Heart left ventricle (tissue), 16 donors: ENCODE data around the gene ALG9. TPM values are rescaled to one million over a fixed set of nuclear protein-coding genes. Genes with fewer than 3 reads are reported as not detected.
"Not testable (repeated sequence)": the region's sequence is repeated elsewhere in the genome, so short reads cannot be mapped to it uniquely, and the experiment has no call there.

Experiments used
- ATAC-seq, 4 donors: fragments of 200-7000 bp; cut with Tn5 transposase; one replicate each; pipeline ENCODE4 v1.9.1; 2020 to 2022; ENCODE audit warnings: moderate library complexity in 4 of 4, mild to moderate bottlenecking in 3 of 4, moderate number of reproducible peaks in 1 of 4
- DNase-seq, 5 donors: peaks; one replicate each; pipeline ENCODE4 v3.0.0-alpha.2; 2020
- H3K27ac ChIP-seq, 12 donors: fragments of 200-600 bp; sonication (generic) in 4 of 12; one replicate each; pipeline versions ENCODE4 v1.5.0 to v1.8.0; 2016 to 2022; ENCODE audit warnings: mild to moderate bottlenecking in 2 of 12
- H3K27me3 ChIP-seq, 9 donors: fragments of 200-600 bp; sonication (generic) in 2 of 9; one replicate each; pipeline versions ENCODE4 v1.5.1 to v1.8.0; 2016 to 2022; ENCODE audit warnings: mild to moderate bottlenecking in 3 of 9
- H3K36me3 ChIP-seq, 9 donors: fragments of 200-600 bp; sonication (generic) in 2 of 9; one replicate each; pipeline versions ENCODE4 v1.5.0 to v1.8.0; 2018 to 2022; ENCODE audit warnings: mild to moderate bottlenecking in 2 of 9
- H3K4me1 ChIP-seq, 12 donors: fragments of 200-600 bp; sonication (generic) in 4 of 12; one replicate each; pipeline versions ENCODE4 v1.5.0 to v1.8.0; 2016 to 2022; ENCODE audit warnings: mild to moderate bottlenecking in 3 of 12
- H3K4me3 ChIP-seq, 12 donors: fragments of 200-600 bp; sonication (generic) in 4 of 12; one replicate each; pipeline versions ENCODE4 v1.5.0 to v1.8.0; 2017 to 2022; ENCODE audit warnings: mild to moderate bottlenecking in 9 of 12, moderate library complexity in 4 of 12
- H3K9me3 ChIP-seq, 12 donors: fragments of 200-600 bp; sonication (generic) in 4 of 12; one replicate each; pipeline versions ENCODE4 v1.5.0 to v1.8.0; 2016 to 2022; ENCODE audit warnings: mild to moderate bottlenecking in 1 of 12
- POLR2A ChIP-seq, 2 donors: fragments of 450-650 bp; IDR thresholded peaks; one replicate each; pipeline ENCODE4 v1.6.1; 2017; ENCODE audit warnings: antibody characterized with exemption in 2 of 2, mild to moderate bottlenecking in 2 of 2, moderate library complexity in 2 of 2
- WGBS, 4 donors: extraction: QIAGEN DNeasy Blood & Tissue Kit in 2 of 4; methylation state at CpG; one replicate each; pipeline versions ENCODE4 v1.1.5 to v1.1.7; 2013 to 2018; 5-methylcytosine and 5-hydroxymethylcytosine counted together
- intact Hi-C, 10 donors: fragments of 100-400 bp; cut with DNase I; formaldehyde crosslinking; loops; one replicate each; pipeline versions ENCODE4 v1.11.1 to v1.14.2; 2022
- polyA plus RNA-seq, 2 donors: library from polyadenylated mRNA; stranded (reverse); fragments of 200-250 nt; gene quantifications; one replicate each; pipeline ENCODE4 v1.2.3, GENCODE V29; 2013
- total RNA-seq, 9 donors: library from RNA; depleted of rRNA in 2 of 9; stranded (reverse); fragments of >200 nt in 2 of 9; fragmentation: NEBNext Ultra II Directional in 3 of 9; extraction: Animal tissue kit (Norgen Biotek cat#: 25700) in 3 of 9; gene quantifications; one replicate each; pipeline versions ENCODE4 v1.1.0 to v1.2.4, GENCODE V29; 2016 to 2023
- TF ChIP-seq, protein P1 (sequence below), 12 donors: fragments of 200-600 bp; sonication (generic) in 4 of 12; IDR thresholded peaks; one replicate each; pipeline versions ENCODE4 v1.5.0 to v1.8.0; 2018 to 2022; ENCODE audit warnings: antibody characterized with exemption in 12 of 12, mild to moderate bottlenecking in 5 of 12
- donor health status: ischemic (EF 13 %, LVEDD 7.1; RV severe dilation, severe dysfunction).
- donor health status: healthy with polysubstance abuse.
- donor health status: DM: no; HTN: yes; CAD: no.
- donor health status: DM: no; HTN: no; CAD: no.
- donor health status: ischemic (EF 25% LVEDD 6.9; RV normal size, moderate dysfunction).
- donor health status: ischemic (EF 25% LVEDD 5.7; RV mildly dilated, moderate dysfunction).
- donor health status: healthy.
- donor health status: DM: yes; HTN: yes; CAD: no.
- donor health status: ischemic (EF 35%, LVEDD 5.7; RV mildly dilated, moderate dysfunction).
- donor health status: nonischemic (EF 11% LVEDD 7.7; RV severe dilation, severe dysfunction).
- donor health status: DM: yes; HTN: yes; CAD: no.
- donor health status: PGD.
- donor health status: ischemic (EF 29% LVEDD 5.4; RV normal size, mild dysfunction).
- donor health status: nonischemic (EF 23%, LVEDD 6.1; RV moderate dilation, normal function).

The ALG9 gene
- total and polyA plus RNA-seq, 11 donors, result 13.5 to 26.5 (median 17.6) TPM

DNA sequence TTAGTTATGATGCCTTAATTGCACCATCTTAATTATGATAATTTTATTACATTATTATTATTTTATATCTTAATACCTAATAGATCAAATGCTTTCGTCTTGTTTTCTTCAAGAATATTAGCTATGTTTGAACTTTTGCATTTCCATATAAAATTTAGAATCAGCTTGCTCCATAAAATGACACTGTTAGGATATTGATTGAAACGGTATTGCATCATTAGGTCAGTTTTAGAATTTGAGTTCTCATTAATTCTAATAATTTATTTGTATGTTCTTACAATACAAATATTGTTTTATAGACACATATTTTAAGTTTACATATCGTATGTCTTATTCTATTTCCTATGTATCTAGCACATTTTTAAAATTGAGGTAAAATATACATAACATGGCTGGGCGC is 14.7 kb upstream of the ALG9 start:
- Histone ChIP-seq H3K36me3 (peaks cover 0 to 17% (median 3%) of the 10 kb centered on the region in 9 donors), H3K4me3 (no peak overlapping the region), H3K27me3 (no peaks in the 10 kb centered on the region), H3K27ac (no peak overlapping the region), H3K4me1 (no peaks in the 10 kb centered on the region), H3K9me3 (no peaks in the 10 kb centered on the region)
- intact Hi-C loops, result no loop called here
- DNase-seq (no peak), ATAC-seq (no peak)
- no peak for TF ChIP-seq POLR2A (IDR thresholded peaks at IDR 0.05)
- TF ChIP-seq, protein P1, sequence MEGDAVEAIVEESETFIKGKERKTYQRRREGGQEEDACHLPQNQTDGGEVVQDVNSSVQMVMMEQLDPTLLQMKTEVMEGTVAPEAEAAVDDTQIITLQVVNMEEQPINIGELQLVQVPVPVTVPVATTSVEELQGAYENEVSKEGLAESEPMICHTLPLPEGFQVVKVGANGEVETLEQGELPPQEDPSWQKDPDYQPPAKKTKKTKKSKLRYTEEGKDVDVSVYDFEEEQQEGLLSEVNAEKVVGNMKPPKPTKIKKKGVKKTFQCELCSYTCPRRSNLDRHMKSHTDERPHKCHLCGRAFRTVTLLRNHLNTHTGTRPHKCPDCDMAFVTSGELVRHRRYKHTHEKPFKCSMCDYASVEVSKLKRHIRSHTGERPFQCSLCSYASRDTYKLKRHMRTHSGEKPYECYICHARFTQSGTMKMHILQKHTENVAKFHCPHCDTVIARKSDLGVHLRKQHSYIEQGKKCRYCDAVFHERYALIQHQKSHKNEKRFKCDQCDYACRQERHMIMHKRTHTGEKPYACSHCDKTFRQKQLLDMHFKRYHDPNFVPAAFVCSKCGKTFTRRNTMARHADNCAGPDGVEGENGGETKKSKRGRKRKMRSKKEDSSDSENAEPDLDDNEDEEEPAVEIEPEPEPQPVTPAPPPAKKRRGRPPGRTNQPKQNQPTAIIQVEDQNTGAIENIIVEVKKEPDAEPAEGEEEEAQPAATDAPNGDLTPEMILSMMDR (IDR thresholded peaks at IDR 0.05), result no peak
- 67 to 92% (median 80%) methylated on average over 4 of the region's 4 CpGs for WGBS, 4 donors

DNA sequence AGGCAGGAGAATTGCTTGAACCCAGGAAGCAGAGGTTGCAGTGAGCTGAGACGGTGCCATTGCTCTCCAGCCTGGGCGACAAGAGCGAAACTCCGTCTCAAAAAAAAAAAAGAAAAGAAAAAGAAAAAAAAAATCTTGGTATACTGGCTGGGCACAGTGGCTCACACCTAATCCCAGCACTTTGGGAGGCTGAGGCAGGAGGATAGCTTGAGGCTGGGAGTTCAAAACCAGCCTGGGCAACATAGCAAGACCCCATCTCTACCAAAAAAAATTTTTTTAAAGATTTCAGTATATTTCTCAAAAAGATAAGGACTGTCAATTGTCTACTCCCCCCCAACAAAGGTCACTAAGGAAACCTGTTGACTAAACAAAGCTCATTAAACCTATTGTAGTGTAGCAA is 13.7 kb upstream of the ALG9 start:
- H3K4me3 ChIP-seq, H3K27ac ChIP-seq, ATAC-seq, intact Hi-C loops, H3K9me3 ChIP-seq, H3K4me1 ChIP-seq, DNase-seq, H3K27me3 ChIP-seq: not testable (repeated sequence)
- H3K36me3 ChIP-seq, result peaks cover 0 to 17% (median 3%) of the 10 kb centered on the region in 9 donors
- WGBS, 4 donors, result 71 to 96% (median 90%) methylated on average over 4 of the region's 4 CpGs

DNA sequence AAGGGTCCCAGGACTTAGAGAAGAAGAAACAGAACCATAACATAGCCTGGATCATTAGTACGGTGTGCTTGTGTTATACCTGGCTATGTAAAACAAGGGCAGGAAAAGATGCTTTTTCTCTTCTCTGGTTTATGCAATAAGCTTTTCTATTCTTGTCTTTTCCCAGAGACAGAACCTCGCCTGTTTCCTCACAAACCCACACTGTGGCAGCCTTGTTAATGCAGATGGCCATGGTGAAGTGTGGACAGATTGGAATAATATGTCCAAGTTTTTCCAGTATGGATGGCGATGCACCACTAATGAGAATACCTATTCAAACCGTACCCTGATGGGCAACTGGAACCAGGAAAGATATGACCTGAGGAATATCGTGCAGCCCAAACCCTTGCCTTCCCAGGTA is 10.8 kb upstream of the ALG9 start:
- no peak for DNase-seq
- TF ChIP-seq, protein P1 (IDR thresholded peaks at IDR 0.05), result no peak
- no peak for TF ChIP-seq POLR2A (IDR thresholded peaks at IDR 0.05)
- Histone ChIP-seq H3K27me3 (no peaks in the 10 kb centered on the region), H3K4me1 (peaks cover 0 to 24% (median 12%) of the 10 kb centered on the region in 12 donors), H3K4me3 (no peak overlapping the region), H3K9me3 (no peaks in the 10 kb centered on the region), H3K36me3 (peaks cover 0 to 17% (median 3%) of the 10 kb centered on the region in 9 donors), H3K27ac (no peak overlapping the region)
- no peak for ATAC-seq
- intact Hi-C loops, result loop anchor here in 1 of 10 donors (5.0 kb wide), 1 partner anchor 45 kb away; no protein-coding TSS in a partner anchor
- WGBS, 4 donors, result 66 to 83% (median 75%) methylated on average over 5 of the region's 5 CpGs

DNA sequence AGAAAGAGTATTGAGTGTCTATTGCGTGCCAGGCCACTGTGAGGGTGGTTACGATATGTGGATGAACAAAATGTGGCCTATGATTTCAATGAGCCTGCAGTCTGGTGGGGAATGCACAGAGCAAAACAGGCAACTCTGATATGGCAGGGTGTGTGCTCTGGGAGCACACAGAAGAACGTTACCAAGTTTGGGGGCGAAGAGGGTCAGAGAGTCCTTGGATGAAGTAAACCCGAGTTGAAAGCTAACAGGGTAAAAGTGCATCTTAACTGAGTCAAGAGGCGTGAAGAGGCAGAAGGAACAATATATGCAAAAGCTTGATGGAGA is 8.2 kb upstream of the ALG9 start:
- no peak for TF ChIP-seq POLR2A (IDR thresholded peaks at IDR 0.05)
- TF ChIP-seq, protein P1 (IDR thresholded peaks at IDR 0.05), result no peak
- intact Hi-C loops, result loop anchor here in 9 of 10 donors (1.0 to 10.0 kb wide), 17 partner anchors 33 to 208 kb away; partner anchors contain the start of genes SDHD (in 6 of the 9), TIMM8B (in 6 of the 9), HSPB2 (in 3 of the 9) and CRYAB (in 1 of the 9)
- Histone ChIP-seq H3K27me3 (no peaks in the 10 kb centered on the region), H3K27ac (peak overlapping the region; percentile 90 to 98 (median 93)), H3K36me3 (peaks cover 0 to 37% (median 14%) of the 10 kb centered on the region in 9 donors), H3K4me3 (peak overlapping the region; percentile 41 to 84 (median 72)), H3K9me3 (no peaks in the 10 kb centered on the region), H3K4me1 (peaks cover 0 to 24% (median 12%) of the 10 kb centered on the region in 12 donors)
- ATAC-seq (peak; percentile 3 to 7 (median 4)), DNase-seq (no peak)
- 36 to 42% (median 38%) methylated on average over 6 of the region's 6 CpGs for WGBS, 4 donors
